Brain microvascular endothelial cell (primary cell): ENCODE measurements around the gene URB1.

Experiments
- DNase-seq: peaks from one replicate; pipeline ENCODE4 v3.0.0-alpha.2; 2020
- H3K27ac ChIP-seq: fragments of 250-450 bp; sonication (Bioruptor Pico); 2 replicates; pipeline ENCODE4 v1.5.1; 2020; ENCODE audit warnings: mild to moderate bottlenecking, moderate library complexity
- H3K27me3 ChIP-seq: fragments of 250-450 bp; sonication (Bioruptor Pico); replicated peaks from 2 replicates; pipeline ENCODE4 v1.5.1; 2020; ENCODE audit warnings: mild to moderate bottlenecking
- H3K36me3 ChIP-seq: fragments of 250-450 bp; sonication (Bioruptor Pico); replicated peaks from 2 replicates; pipeline ENCODE4 v1.5.1; 2020; ENCODE audit warnings: mild to moderate bottlenecking
- H3K4me3 ChIP-seq: 2 replicates; pipeline ENCODE4 v1.5.1; 2011; ENCODE audit warnings: low read depth, mild to moderate bottlenecking, control low read depth, low read length, moderate library complexity
- in situ Hi-C: cut with HindIII; loops from 2 replicates; pipeline ENCODE4 v1.10.0; 2017; ENCODE audit warnings: low sequenced_read_pairs, low pct_ligation_motif_present
- TF ChIP-seq, protein P1 (sequence below): IDR thresholded peaks from 2 replicates; pipeline ENCODE4 v1.5.1; 2011; ENCODE audit warnings: low read depth, mild to moderate bottlenecking, moderate library complexity, low read length, control low read depth, inconsistent platforms; ENCODE audit errors: missing control alignments

URB1 gene

DNA sequence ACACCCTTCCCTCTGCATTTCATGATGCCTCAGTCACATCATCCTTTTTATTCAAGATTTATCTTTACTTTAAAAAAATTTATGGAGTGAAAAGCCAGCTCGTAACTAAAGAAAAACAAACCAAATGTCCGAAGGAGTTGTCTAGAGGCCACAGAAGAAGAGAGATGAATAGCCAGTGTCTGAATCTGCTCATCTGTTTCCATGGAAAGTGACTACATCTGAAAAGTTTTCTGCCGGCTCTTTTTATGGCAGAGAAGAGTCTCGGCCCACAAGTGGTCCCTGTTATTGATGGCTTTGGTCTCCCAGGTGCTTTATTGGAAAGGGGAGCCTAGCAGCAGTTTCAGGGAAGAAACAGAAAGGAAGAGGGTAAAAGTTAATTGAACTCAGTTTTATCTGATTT lies 25.3 kb upstream of the URB1 start:
- DNase-seq: no peak
- in situ Hi-C loops: loop anchor here (25.0 kb wide), 1 partner anchor 144 kb away; no protein-coding TSS in a partner anchor
- TF ChIP-seq, protein P1, sequence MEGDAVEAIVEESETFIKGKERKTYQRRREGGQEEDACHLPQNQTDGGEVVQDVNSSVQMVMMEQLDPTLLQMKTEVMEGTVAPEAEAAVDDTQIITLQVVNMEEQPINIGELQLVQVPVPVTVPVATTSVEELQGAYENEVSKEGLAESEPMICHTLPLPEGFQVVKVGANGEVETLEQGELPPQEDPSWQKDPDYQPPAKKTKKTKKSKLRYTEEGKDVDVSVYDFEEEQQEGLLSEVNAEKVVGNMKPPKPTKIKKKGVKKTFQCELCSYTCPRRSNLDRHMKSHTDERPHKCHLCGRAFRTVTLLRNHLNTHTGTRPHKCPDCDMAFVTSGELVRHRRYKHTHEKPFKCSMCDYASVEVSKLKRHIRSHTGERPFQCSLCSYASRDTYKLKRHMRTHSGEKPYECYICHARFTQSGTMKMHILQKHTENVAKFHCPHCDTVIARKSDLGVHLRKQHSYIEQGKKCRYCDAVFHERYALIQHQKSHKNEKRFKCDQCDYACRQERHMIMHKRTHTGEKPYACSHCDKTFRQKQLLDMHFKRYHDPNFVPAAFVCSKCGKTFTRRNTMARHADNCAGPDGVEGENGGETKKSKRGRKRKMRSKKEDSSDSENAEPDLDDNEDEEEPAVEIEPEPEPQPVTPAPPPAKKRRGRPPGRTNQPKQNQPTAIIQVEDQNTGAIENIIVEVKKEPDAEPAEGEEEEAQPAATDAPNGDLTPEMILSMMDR: no peak

DNA sequence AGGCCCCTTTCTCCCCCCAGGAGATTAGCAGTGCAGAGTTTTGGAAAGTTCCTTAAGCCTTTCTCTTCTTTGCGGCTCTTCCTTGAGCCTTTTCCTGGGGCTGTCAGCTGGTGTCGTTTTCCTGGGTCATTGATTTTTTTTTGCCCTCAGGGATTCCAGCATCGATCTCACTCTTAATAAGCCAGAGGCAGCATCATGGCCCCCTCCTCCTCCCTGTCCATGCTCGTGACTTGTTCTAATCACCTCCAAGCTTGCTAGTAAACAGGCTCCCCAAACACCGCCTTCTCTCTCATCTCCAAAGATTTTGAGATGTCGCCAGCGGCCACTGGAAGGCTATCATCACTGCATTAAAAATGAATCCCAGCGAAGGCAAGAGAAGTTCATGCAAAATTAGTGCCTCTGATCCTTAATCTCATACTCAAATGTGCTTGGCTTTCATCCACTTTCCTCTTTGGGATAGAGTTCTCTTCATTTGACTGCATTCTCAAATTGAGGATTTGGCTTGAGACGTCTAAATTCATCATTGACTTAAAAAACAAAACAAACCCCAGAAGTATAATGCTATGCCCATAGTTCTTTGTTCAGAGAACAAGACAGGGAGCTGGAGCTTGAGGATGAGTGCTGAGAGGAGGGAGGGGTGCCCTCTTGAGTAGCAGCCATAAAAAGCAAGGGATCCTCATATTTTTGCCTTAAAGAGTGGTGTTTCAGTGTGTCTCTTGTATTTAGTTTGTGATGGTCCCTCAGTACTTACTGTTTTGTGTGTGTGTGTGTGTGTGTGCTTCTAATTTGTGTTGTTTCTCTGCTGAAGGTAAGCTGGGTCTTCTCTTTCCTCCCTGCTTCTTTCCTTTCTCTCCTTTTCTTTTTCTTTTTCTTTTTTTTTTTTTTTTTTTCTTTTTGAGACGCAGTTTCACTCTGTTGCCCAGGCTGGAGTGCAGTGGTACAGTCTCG lies 22.9 kb upstream of the URB1 start:
- Histone ChIP-seq H3K4me3 (no peak overlapping the region), H3K36me3 (no peaks in the 10 kb centered on the region), H3K27ac (no peak overlapping the region), H3K27me3 (no peaks in the 10 kb centered on the region)
- TF ChIP-seq, protein P1: no peak
- no peak for DNase-seq
- in situ Hi-C loops: loop anchor here (25.0 kb wide), 1 partner anchor 147 kb away; no protein-coding TSS in a partner anchor

More for the DNA sequence above, 25.3 kb upstream of the URB1 start:
- Histone ChIP-seq H3K27ac (no peak overlapping the region), H3K36me3 (no peaks in the 10 kb centered on the region), H3K4me3 (no peak overlapping the region), H3K27me3 (no peaks in the 10 kb centered on the region)

DNA sequence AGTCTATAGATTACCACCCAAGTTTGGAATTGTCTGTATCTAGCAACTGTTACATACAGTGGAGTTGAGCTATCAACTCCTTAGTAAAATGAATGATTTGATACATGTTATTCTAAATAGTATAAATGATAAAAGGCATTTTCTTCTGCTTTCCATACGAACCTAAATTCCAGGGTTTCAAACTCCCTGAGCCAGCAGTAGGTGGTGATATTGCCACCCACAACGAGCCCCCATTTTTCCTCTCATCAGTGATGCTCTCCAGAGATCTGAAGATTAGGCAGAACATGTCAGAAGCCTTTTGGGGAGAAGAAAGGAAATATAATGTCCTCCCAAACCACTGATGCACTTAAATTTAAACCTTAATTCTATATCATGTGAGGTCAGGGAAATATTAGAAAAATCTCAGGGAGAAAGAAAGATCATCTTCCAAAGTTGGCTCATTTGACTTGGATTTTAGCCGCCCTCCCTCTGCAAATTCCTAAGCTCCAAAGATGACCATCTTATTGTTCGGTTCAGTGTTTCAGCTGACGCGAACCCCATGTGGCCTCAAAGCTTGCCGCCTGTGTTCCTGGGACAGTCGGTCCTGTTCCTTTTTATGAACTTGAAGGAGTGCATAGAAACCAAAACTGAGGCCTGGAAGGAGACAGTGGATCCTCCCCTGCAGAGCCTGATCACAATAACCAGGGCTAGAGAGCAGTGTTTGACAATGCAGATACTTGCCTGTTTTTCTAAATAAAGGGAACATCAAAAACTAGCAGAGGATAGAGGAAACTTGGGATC lies 22.0 kb upstream of the URB1 start:
- no peaks in the 10 kb centered on the region for H3K36me3 ChIP-seq
- no peak overlapping the region for H3K4me3 ChIP-seq
- H3K27me3 ChIP-seq: no peaks in the 10 kb centered on the region
- DNase-seq: no peak
- H3K27ac ChIP-seq: peak overlapping the region; percentile 53
- TF ChIP-seq, protein P1: peak; percentile 75
- in situ Hi-C loops: loop anchor here (25.0 kb wide), 1 partner anchor 148 kb away; no protein-coding TSS in a partner anchor

DNA sequence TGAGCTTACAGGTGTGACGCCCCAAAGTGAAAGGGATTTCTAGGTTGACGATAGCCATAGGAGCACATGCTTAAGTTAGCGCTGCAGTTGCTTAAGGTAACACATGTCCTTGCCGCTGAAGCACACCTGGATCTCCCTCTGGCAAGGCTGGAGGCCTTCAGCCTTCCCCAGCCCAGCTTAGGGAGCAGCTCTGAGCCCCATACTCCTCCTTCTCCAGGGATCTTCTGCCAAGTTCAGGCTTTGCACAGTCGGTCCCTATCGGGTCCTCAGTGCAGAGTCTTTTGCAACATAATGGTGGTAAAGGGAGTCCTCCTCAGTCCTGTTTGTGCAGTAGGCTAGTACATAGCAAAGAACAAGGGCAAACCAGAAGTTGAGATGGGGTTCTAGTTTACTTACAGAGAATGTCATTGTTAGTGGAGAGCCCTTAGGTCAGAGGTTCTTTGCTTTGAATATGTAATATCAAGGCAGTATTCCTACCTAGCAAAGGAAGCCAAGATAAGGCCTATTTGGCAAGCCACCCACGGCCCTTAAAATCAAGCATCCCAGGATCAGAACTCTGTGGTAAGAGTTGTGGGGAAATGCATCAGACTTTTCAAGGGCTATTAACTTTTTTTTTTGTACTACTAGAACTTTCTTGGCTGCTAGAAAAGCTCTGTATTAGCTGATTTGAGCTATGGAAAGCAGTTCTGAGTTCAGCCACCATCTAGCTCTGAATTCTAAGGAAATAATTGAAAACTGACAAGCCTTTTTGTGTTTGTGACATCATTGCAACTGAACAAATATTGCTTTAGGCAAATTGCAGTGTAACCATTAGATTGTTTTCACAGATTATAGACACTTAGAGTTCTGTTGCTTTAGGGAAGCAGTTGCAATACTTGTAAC lies 21.1 kb upstream of the URB1 start:
- peak overlapping the region; percentile 53 for H3K27ac ChIP-seq
- no peaks in the 10 kb centered on the region for H3K36me3 ChIP-seq
- in situ Hi-C loops: loop anchor here (25.0 kb wide), 1 partner anchor 148 kb away; no protein-coding TSS in a partner anchor
- H3K27me3 ChIP-seq: no peaks in the 10 kb centered on the region
- DNase-seq: no peak
- TF ChIP-seq, protein P1: no peak
- peak overlapping the region; percentile 69 for H3K4me3 ChIP-seq

DNA sequence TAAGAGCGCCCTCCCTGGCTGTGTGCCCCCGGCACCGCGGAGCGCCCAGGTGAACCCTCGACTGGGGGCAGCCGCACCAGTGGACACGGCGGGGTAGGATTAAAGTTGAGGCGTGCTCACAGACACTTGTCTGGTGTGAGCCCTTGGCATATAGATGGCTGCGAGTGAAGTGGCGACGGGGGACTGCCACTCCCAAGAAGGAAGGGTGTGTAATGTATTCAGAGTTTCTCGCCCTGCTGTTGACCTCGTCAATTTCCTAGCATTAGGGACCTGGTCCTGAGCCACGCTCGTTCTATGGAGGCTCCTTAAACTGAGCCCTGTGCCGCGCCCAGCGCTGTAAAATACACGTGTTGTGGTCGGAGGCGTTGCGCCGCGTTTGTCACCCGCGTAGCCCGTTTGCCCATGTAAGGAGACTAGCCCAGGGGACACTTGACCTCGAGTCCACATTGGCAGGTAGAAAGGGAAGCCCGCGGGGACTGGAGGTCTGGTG lies 20.2 kb upstream of the URB1 start:
- TF ChIP-seq, protein P1: peak; percentile 24
- Histone ChIP-seq H3K27ac (peak overlapping the region; percentile 53), H3K27me3 (no peaks in the 10 kb centered on the region), H3K36me3 (no peaks in the 10 kb centered on the region), H3K4me3 (peak overlapping the region; percentile 69)
- DNase-seq: no peak
- in situ Hi-C loops: loop anchor here (25.0 kb wide), 1 partner anchor 149 kb away; no protein-coding TSS in a partner anchor
